ENCODE measurements around the gene PLS1. TPM values are rescaled to one million over a fixed set of nuclear protein-coding genes. Genes with fewer than 3 reads are reported as not detected.

The PLS1 gene
- total and polyA plus RNA-seq, 2 experiments from 2014 or later: 0.54 to 0.58 TPM

- no peaks in the 10 kb centered on the region for H3K9me2 ChIP-seq (ENCODE audit: insufficient read depth)
- in situ Hi-C loops (cut with MboI): no loop called here
- H3K4me1 ChIP-seq (ENCODE audit: insufficient read depth): peaks cover 9% of the 10 kb centered on the region; the same call in 1 of the 2 replicates
- WGBS, 2 experiments (ENCODE audit: low coverage in 1 of 2, low lambda C conversion rate in 2 of 2, missing lambda C conversion rate in 2 of 2): 62 to 69% methylated on average over 2 of the region's 2 CpGs
- H3K27ac ChIP-seq: no peak overlapping the region
- H3K9me3 ChIP-seq (ENCODE audit: low read depth): no peaks in the 10 kb centered on the region
- no peak overlapping the region for H3K4me2 ChIP-seq (ENCODE audit: unreplicated experiment)
- H3K4me3 ChIP-seq: no peak overlapping the region
- no peaks in the 10 kb centered on the region for H3K27me3 ChIP-seq (replicated peaks; ENCODE audit: insufficient read depth)
- H3F3A ChIP-seq (ENCODE audit: insufficient read depth): no peaks in the 10 kb centered on the region
- no peak overlapping the region for H3K9ac ChIP-seq
- H4K20me1 ChIP-seq (ENCODE audit: insufficient read depth): no peaks in the 10 kb centered on the region
- no peaks in the 10 kb centered on the region for H3K36me3 ChIP-seq (ENCODE audit: low read depth)
- H3K79me2 ChIP-seq (ENCODE audit: insufficient read depth): no peaks in the 10 kb centered on the region
- no peak overlapping the region for H2AFZ ChIP-seq
- TF ChIP-seq EZH2 (IDR thresholded peaks at IDR 0.05; ENCODE audit: insufficient read depth, poor library complexity, severe bottlenecking) (no peak), EZH2phosphoT487 (IDR thresholded peaks at IDR 0.05; ENCODE audit: insufficient read depth, low read depth) (no peak)
- peak; percentile 57 for DNase-seq
Measured at GRCh38 chr3:142645236-142645793, 49.1 kb downstream of the PLS1 start.

- Histone ChIP-seq H4K20me1 (ENCODE audit: insufficient read depth) (no peaks in the 10 kb centered on the region), H3K27ac (no peak overlapping the region), H3K9ac (no peak overlapping the region), H3K9me3 (ENCODE audit: low read depth) (no peaks in the 10 kb centered on the region), H3K79me2 (ENCODE audit: insufficient read depth) (no peaks in the 10 kb centered on the region), H3F3A (ENCODE audit: insufficient read depth) (no peaks in the 10 kb centered on the region), H3K27me3 (replicated peaks; ENCODE audit: insufficient read depth) (no peaks in the 10 kb centered on the region), H3K9me2 (ENCODE audit: insufficient read depth) (no peaks in the 10 kb centered on the region), H3K4me1 (ENCODE audit: insufficient read depth) (peaks cover 9% of the 10 kb centered on the region; the same call in 1 of the 2 replicates), H2AFZ (no peak overlapping the region), H3K4me3 (no peak overlapping the region), H3K36me3 (ENCODE audit: low read depth) (no peaks in the 10 kb centered on the region), H3K4me2 (ENCODE audit: unreplicated experiment) (no peak overlapping the region)
- no peak for TF ChIP-seq EZH2 (IDR thresholded peaks at IDR 0.05; ENCODE audit: insufficient read depth, poor library complexity, severe bottlenecking)
- TF ChIP-seq EZH2phosphoT487 (IDR thresholded peaks at IDR 0.05; ENCODE audit: insufficient read depth, low read depth): no peak
- DNase-seq: no peak
- in situ Hi-C loops (cut with MboI): no loop called here
- 75 to 81% methylated on average over 5 of the region's 5 CpGs for whole genome bisulfite sequencing, 2 experiments (ENCODE audit: low coverage in 1 of 2, low lambda C conversion rate in 2 of 2, missing lambda C conversion rate in 2 of 2)
Measured at GRCh38 chr3:142646020-142646785, 50.0 kb downstream of the PLS1 start.

GRCh38 chr3:142647856-142648255 is 51.7 kb downstream of the PLS1 start:
- WGBS, 2 experiments (ENCODE audit: low coverage in 1 of 2, low lambda C conversion rate in 2 of 2, missing lambda C conversion rate in 2 of 2): 57 to 67% methylated on average over 1 of the region's 1 CpG

GRCh38 chr3:142648950-142649349 is 52.8 kb downstream of the PLS1 start:
- WGBS, 2 experiments (ENCODE audit: low coverage in 1 of 2, low lambda C conversion rate in 2 of 2, missing lambda C conversion rate in 2 of 2): 88 to 93% methylated on average over 3 of the region's 3 CpGs
- Histone ChIP-seq H3K9me2 (ENCODE audit: insufficient read depth) (no peaks in the 10 kb centered on the region), H2AFZ (no peak overlapping the region), H3K9ac (no peak overlapping the region), H3K4me2 (ENCODE audit: unreplicated experiment) (no peak overlapping the region), H4K20me1 (ENCODE audit: insufficient read depth) (no peaks in the 10 kb centered on the region), H3K4me3 (no peak overlapping the region), H3K27ac (no peak overlapping the region), H3F3A (ENCODE audit: insufficient read depth) (no peaks in the 10 kb centered on the region), H3K9me3 (ENCODE audit: low read depth) (no peaks in the 10 kb centered on the region), H3K27me3 (replicated peaks; ENCODE audit: insufficient read depth) (no peaks in the 10 kb centered on the region), H3K79me2 (ENCODE audit: insufficient read depth) (no peaks in the 10 kb centered on the region), H3K4me1 (ENCODE audit: insufficient read depth) (peaks cover 9% of the 10 kb centered on the region; the same call in 1 of the 2 replicates), H3K36me3 (ENCODE audit: low read depth) (no peaks in the 10 kb centered on the region)
- in situ Hi-C loops (cut with MboI): no loop called here
- TF ChIP-seq EZH2 (IDR thresholded peaks at IDR 0.05; ENCODE audit: insufficient read depth, poor library complexity, severe bottlenecking): no peak
- TF ChIP-seq EZH2phosphoT487 (IDR thresholded peaks at IDR 0.05; ENCODE audit: insufficient read depth, low read depth): no peak
- DNase-seq: no peak

More at GRCh38 chr3:142647856-142648255, 51.7 kb downstream of the PLS1 start:
- Histone ChIP-seq H3K4me1 (ENCODE audit: insufficient read depth) (peaks cover 9% of the 10 kb centered on the region; the same call in 1 of the 2 replicates), H3K9me3 (ENCODE audit: low read depth) (no peaks in the 10 kb centered on the region), H3K27ac (no peak overlapping the region), H3K9ac (no peak overlapping the region), H3K4me2 (ENCODE audit: unreplicated experiment) (no peak overlapping the region), H3K36me3 (ENCODE audit: low read depth) (no peaks in the 10 kb centered on the region), H2AFZ (no peak overlapping the region), H3K4me3 (no peak overlapping the region), H3K79me2 (ENCODE audit: insufficient read depth) (no peaks in the 10 kb centered on the region), H3K9me2 (ENCODE audit: insufficient read depth) (no peaks in the 10 kb centered on the region), H3F3A (ENCODE audit: insufficient read depth) (no peaks in the 10 kb centered on the region), H3K27me3 (replicated peaks; ENCODE audit: insufficient read depth) (no peaks in the 10 kb centered on the region), H4K20me1 (ENCODE audit: insufficient read depth) (no peaks in the 10 kb centered on the region)
- DNase-seq: peak; percentile 41
- in situ Hi-C loops (cut with MboI): no loop called here
- TF ChIP-seq EZH2 (IDR thresholded peaks at IDR 0.05; ENCODE audit: insufficient read depth, poor library complexity, severe bottlenecking): no peak
- TF ChIP-seq EZH2phosphoT487 (IDR thresholded peaks at IDR 0.05; ENCODE audit: insufficient read depth, low read depth): no peak
